GM10266 (cell line): ENCODE results near the gene MON1A.
"Not testable (repeated sequence)": the region's sequence is repeated elsewhere in the genome, so short reads cannot be mapped to it uniquely, and the experiment has no call there.

Source experiments
- DNase-seq: peaks from one replicate; pipeline ENCODE4 v3.0.0; 2012; ENCODE audit errors: extremely low spot score
- TF ChIP-seq, protein P1 (sequence below): IDR thresholded peaks from 2 replicates; pipeline ENCODE4 v1.5.1; 2012; ENCODE audit warnings: mild to moderate bottlenecking, low read depth; ENCODE audit not compliant: control insufficient read depth, insufficient read depth; ENCODE audit errors: missing control alignments

The MON1A gene

DNA sequence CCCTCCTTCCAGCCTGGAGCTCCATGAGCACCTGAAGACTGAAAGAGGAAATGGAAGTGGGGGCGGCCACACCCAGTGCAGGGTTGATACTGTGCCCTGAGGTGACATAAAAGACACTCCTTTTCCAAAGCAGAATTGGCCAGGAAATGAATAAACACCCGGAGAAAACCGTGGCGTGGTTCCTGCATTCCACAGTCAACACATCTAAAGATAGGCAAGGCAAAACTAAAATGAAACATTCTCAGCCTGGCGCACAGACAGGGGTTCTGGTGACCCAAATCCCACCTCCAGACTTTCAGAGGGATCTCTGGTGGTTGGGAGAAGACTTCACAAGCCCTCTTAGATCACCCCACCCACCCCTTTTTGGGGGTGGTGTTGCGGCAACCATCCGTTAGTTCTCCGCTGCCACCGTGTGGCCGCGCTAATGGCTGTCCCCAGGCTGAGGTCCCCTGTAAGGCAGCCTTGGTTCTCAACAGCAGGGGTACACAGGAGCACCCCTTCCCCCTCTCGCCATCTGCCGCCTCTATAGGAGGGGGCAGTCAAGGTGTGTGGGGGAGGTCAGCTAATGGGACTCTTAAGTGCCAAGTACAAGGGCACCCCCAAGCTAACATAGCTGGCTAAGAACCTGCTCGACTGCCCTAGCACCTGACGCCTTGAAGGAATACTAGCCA is 23.4 kb downstream of the MON1A start:
- TF ChIP-seq, protein P1, sequence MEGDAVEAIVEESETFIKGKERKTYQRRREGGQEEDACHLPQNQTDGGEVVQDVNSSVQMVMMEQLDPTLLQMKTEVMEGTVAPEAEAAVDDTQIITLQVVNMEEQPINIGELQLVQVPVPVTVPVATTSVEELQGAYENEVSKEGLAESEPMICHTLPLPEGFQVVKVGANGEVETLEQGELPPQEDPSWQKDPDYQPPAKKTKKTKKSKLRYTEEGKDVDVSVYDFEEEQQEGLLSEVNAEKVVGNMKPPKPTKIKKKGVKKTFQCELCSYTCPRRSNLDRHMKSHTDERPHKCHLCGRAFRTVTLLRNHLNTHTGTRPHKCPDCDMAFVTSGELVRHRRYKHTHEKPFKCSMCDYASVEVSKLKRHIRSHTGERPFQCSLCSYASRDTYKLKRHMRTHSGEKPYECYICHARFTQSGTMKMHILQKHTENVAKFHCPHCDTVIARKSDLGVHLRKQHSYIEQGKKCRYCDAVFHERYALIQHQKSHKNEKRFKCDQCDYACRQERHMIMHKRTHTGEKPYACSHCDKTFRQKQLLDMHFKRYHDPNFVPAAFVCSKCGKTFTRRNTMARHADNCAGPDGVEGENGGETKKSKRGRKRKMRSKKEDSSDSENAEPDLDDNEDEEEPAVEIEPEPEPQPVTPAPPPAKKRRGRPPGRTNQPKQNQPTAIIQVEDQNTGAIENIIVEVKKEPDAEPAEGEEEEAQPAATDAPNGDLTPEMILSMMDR = peak; percentile 75
- peak; percentile 85 for DNase-seq

DNA sequence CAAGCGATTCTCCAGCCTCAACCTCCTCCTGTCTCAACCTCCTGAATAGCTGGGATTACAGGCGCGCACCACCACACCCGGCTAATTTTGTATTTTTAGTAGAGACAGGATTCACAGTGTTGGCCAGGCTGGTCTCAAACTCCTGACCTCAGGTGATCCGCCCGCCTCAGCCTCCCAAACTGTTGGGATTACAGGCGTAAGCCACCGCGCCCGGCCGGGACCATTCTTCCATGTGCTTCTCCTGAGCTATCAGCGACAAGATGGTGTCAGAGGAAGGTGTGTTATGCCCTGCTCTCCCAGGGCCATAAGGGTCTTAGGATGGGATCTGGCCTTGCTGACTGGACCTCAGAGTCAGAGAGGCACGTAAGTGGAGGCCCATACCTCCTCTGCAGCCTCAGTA is 25.2 kb downstream of the MON1A start:
- not testable (repeated sequence) for DNase-seq

DNA sequence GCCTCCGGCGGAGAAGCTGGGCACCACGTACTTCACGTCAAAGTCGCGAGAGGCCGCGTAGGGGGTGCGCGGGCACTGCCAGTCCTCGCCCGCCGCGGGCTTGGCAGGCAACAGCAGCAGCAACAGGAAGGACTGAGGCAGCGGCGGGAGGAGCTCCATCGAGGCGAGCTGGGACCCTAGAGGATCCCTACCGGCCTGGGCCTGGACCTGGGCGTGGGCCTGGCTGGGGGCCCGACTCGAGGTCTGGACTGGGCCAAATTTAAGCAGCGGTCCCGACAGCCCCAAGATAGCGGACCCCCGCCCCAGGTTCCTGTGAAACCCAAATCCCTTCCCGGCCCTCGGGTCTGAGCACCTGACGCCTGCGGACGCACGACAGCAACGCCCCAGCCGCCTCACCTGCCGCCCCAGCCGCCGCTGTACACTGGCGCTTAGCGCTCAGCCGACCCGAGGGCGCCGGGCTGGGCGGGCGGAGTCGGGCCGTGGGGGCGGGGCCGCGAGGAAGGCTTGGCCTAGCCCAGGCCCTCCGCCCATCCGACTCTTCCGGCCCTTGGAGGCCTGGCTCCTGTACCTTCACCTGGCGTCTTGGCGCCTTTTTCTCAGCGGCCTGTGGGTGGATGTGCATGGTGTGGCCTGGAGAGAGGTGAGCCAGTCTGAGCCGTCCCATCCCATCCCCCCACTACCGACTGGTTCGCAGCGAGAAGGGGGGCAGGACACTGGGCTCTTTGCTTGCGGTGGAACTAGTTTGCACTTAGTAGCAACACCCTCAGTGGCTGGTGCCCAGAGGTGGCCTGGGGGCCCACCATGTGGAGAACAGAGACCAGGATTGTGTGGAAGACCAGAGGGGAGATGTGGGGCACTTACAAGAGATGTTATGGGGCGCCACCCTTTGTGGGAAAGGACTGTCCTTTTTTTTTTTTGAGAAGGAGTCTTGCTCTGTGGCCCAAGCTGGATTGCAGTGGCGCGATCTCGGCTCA is 25.9 kb downstream of the MON1A start, which contains the start of gene MST1R:
MST1R (minus strand) TSS at position 423 of the 974 bp plus-strand sequence; CDS start at position 159, 264 bp downstream.
- TF ChIP-seq, protein P1 = no peak
- DNase-seq = peak; percentile 84

DNA sequence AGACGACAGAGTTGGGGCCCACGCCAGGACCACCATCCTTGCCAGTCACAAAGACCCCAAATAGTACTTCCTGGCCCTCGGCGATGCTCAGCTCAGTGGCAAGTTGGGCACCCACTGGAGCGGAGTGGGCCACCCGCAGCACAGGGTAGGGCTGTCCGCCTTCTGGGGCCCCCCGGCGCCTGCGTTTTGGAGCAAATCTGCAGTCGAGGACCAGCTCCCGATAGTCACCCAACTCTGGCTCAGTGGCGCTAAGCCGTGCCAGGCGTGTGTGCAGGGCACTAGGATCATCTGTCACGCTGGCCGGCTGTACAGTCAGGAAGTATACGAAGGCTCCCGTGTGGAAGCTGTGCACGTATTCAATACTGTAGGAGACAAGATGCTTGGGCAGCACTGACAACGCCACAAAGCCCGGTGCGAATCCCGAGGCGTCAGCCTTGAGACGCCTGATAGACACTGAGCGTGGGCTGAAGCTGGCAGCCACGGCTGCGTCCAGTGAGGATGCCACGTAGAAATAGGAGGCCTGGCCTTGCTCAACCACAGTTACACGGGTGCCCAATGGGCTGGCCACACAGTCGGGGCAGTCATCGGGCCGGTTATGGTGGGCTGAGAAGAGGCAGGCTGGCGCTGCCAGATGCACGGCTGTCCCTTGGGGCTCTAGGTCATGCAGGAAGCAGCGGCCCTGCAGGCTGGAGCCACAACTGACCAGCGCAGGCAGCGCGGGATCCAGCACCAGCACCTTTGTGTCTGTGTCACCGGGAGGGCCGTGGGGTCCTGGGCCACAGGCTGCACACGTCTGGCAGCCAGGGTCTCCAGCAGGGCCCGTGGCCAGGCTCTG is 26.9 kb downstream of the MON1A start:
- TF ChIP-seq, protein P1 = no peak
- no peak for DNase-seq

DNA sequence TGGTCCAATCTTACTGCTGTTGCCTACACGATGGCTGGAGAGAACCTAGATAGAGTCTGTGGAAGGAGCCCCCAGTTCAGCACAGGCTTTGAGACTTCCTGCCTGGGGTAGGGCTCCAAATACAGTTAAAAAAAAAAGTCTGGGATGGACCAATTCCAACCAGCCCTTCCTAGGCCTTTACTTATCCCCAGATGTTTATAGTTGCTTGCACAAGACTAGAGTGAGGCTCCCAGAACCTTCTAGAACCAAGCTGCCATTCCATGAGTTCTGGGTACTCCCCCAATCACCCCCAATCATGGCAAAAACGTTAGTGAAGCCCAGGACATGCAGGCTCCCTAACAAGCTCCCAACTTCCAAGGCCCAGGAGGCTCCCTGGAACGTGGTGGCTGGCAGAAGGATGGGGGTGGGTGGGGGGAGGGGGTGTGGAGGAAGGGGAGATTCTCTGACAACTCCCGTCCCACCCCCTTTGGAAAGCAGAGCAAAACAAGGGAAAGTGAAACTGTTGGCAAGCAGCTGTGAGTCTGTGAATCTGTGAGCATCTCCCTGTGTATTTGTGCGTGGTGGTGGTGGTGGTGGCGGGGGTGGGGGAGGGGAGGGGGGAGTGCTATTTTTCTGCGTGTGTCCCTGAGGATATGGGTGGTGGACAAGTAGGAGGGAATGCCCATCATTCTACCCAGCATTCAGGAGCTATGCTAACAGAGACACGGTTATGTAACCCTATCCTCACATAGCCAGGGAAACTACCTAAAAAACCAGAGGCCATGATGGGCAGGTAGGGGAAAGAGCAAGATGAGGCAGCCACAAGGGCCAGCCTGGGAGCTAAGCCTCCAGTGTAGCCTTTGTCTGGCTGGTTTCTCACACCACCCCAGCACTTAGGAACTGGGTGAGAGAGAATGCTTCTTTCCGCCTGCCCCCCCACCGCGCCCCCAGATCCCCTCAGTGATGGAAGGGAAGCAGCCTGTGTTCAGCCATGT is 28.0 kb downstream of the MON1A start:
- TF ChIP-seq, protein P1 = no peak
- peak; percentile 70 for DNase-seq

DNA sequence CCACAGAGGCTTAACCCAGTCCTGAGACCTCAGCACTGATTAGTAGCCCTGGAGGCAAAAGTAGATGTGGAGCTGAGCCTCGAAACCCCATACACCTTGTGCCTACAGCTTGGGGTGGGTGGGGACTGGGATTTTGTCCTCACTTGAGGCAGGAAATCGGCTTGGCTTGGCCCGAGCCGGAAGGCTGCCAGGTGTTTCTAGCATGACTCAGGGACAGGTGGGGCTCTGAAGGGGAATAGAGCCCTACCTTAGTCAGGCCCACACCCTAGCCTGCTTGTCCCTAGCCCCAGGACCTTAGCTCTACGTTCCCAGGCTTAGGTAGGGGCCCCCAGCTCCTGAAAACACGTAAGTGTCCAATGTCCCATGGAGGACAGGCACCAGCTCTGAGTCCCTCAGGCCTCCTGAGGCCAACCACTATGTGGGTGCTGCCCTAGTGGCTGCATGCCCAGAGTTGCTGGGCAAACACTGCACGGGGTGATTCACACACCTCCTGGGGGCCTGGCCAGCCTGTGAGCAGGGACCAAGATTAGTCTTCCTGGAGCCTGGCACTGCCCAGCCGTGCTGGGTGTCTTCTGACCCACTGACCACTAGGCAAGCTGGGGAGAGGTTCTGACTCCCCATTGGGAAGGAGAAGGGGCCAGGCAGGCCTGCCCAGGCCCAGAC is 29.0 kb downstream of the MON1A start:
- TF ChIP-seq, protein P1 = no peak
- no peak for DNase-seq
